Measurements from ENCODE around the gene CACNG4. TPM values are rescaled to one million over a fixed set of nuclear protein-coding genes. Genes with fewer than 3 reads are reported as not detected.

Gene CACNG4
- total and polyA plus RNA-seq, 12 donors = 0.11 to 2.4 (median 0.88) TPM; not detected in 4

- peaks cover 26% of the 10 kb centered on the region for H3K27me3 ChIP-seq
- H3K9me3 ChIP-seq (replicated peaks in 1 of 3) = no peaks in the 10 kb centered on the region
- H3K36me3 ChIP-seq (replicated peaks in 1 of 2) = no peaks in the 10 kb centered on the region
- no peak overlapping the region for H3K27ac ChIP-seq
- no peak overlapping the region for H3K4me3 ChIP-seq
- no peak for TF ChIP-seq POLR2A (IDR thresholded peaks at IDR 0.05)
- TF ChIP-seq CTCF (IDR thresholded peaks at IDR 0.05) = no peak
- peaks cover 0 to 6% of the 10 kb centered on the region in 2 donors for H3K4me1 ChIP-seq (replicated peaks in 1 of 2)
- no peak for DNase-seq
- intact Hi-C loops (cut with DNase I) = loop anchor here in 1 of 2 donors (10.0 kb wide), 2 partner anchors 55 to 65 kb away; no protein-coding TSS in a partner anchor
- 81 to 85% (median 84%) methylated on average over 12 of the region's 12 CpGs for WGBS, 4 donors
Observed at GRCh38 chr17:66939461-66940114, 24.9 kb upstream of the CACNG4 start.

GRCh38 chr17:66941249-66941648, 23.3 kb upstream of the CACNG4 start:
- Histone ChIP-seq H3K27ac (no peak overlapping the region), H3K36me3 (replicated peaks in 1 of 2) (no peaks in the 10 kb centered on the region), H3K27me3 (peaks cover 26% of the 10 kb centered on the region), H3K4me3 (no peak overlapping the region), H3K9me3 (replicated peaks in 1 of 3) (no peaks in the 10 kb centered on the region), H3K4me1 (replicated peaks in 1 of 2) (peaks cover 0 to 9% of the 10 kb centered on the region in 2 donors)
- TF ChIP-seq POLR2A (IDR thresholded peaks at IDR 0.05) = no peak
- TF ChIP-seq CTCF (IDR thresholded peaks at IDR 0.05) = no peak
- DNase-seq = no peak
- intact Hi-C loops (cut with DNase I) = loop anchor here in 1 of 2 donors (10.0 kb wide), 2 partner anchors 56 to 64 kb away; no protein-coding TSS in a partner anchor
- 86 to 89% (median 89%) methylated on average over 3 of the region's 3 CpGs for WGBS, 4 donors

- peaks cover 0 to 9% of the 10 kb centered on the region in 2 donors for H3K4me1 ChIP-seq (replicated peaks in 1 of 2)
- intact Hi-C loops (cut with DNase I) = loop anchor here in 1 of 2 donors (10.0 kb wide), 2 partner anchors 57 to 63 kb away; no protein-coding TSS in a partner anchor
- no peaks in the 10 kb centered on the region for H3K36me3 ChIP-seq (replicated peaks in 1 of 2)
- no peak overlapping the region for H3K27ac ChIP-seq
- TF ChIP-seq CTCF (IDR thresholded peaks at IDR 0.05) (no peak), POLR2A (IDR thresholded peaks at IDR 0.05) (no peak)
- DNase-seq = no peak
- H3K9me3 ChIP-seq (replicated peaks in 1 of 3) = no peaks in the 10 kb centered on the region
- WGBS, 4 donors = 83 to 98% (median 91%) methylated on average over 8 of the region's 8 CpGs
- H3K27me3 ChIP-seq = peaks cover 26% of the 10 kb centered on the region
- no peak overlapping the region for H3K4me3 ChIP-seq
Observed at GRCh38 chr17:66941773-66942450, 22.6 kb upstream of the CACNG4 start.

GRCh38 chr17:66942451-66943264, 21.8 kb upstream of the CACNG4 start:
- no peak for DNase-seq
- H3K4me1 ChIP-seq (replicated peaks in 1 of 2) = peaks cover 0 to 9% of the 10 kb centered on the region in 2 donors
- peaks cover 25% of the 10 kb centered on the region for H3K27me3 ChIP-seq
- intact Hi-C loops (cut with DNase I) = loop anchor here in 1 of 2 donors (10.0 kb wide), 2 partner anchors 58 to 62 kb away; no protein-coding TSS in a partner anchor
- H3K9me3 ChIP-seq (replicated peaks in 1 of 3) = no peaks in the 10 kb centered on the region
- H3K36me3 ChIP-seq (replicated peaks in 1 of 2) = no peaks in the 10 kb centered on the region
- no peak overlapping the region for H3K4me3 ChIP-seq
- H3K27ac ChIP-seq = no peak overlapping the region
- TF ChIP-seq CTCF (IDR thresholded peaks at IDR 0.05) (no peak), POLR2A (IDR thresholded peaks at IDR 0.05) (no peak)
- 57 to 89% (median 63%) methylated on average over 6 to 8 of the region's 8 CpGs for WGBS, 4 donors
